HUDEP-2 (cell line): ENCODE measurements around the gene ELANE.

Experiments used
- DNase-seq, 76 experiments: peaks; one replicate each; lab custom pipeline; 2025; ENCODE audit not compliant: unreplicated experiment in 76 of 76; lab: John Stamatoyannopoulos, UW

ELANE gene

GRCh38 chr19:858868-859843, 7.1 kb downstream of the ELANE start, which contains the start of gene CFD:
CFD (plus strand) TSS chr19:859664; CDS start chr19:859690, 26 bp downstream.
- DNase-seq: peak in 1 of 76 experiments; percentile 17

- DNase-seq: no peak
These were observed 9.1 kb downstream of the ELANE start for GRCh38 chr19:861141-861755.

GRCh38 chr19:861756-862580, 9.9 kb downstream of the ELANE start:
- DNase-seq: peak in 65 of 76 experiments; percentile 22 to 94 (median 79)

GRCh38 chr19:862581-863314, 10.6 kb downstream of the ELANE start:
- peak in 57 of 76 experiments; percentile 20 to 86 (median 67) for DNase-seq

- DNase-seq: no peak
These were observed 11.2 kb downstream of the ELANE start for GRCh38 chr19:863315-863620.

GRCh38 chr19:866769-867300, 14.7 kb downstream of the ELANE start:
- DNase-seq: no peak

GRCh38 chr19:867301-867793, 15.2 kb downstream of the ELANE start:
- DNase-seq: no peak

- DNase-seq: no peak
These were observed 15.9 kb downstream of the ELANE start for GRCh38 chr19:867855-868457.

- no peak for DNase-seq
These were observed 16.5 kb downstream of the ELANE start for GRCh38 chr19:868458-869244.

- DNase-seq: no peak
These were observed 17.4 kb downstream of the ELANE start for GRCh38 chr19:869245-870177.

GRCh38 chr19:870314-870713, 18.2 kb downstream of the ELANE start:
- no peak for DNase-seq

GRCh38 chr19:870963-871401, 18.9 kb downstream of the ELANE start:
- no peak for DNase-seq

- DNase-seq: no peak
These were observed 19.6 kb downstream of the ELANE start for GRCh38 chr19:871446-872265.

GRCh38 chr19:872266-872951, 20.3 kb downstream of the ELANE start:
- peak in 72 of 76 experiments; percentile 30 to 96 (median 86) for DNase-seq

GRCh38 chr19:873084-873483, 21.0 kb downstream of the ELANE start:
- DNase-seq: peak in 48 of 76 experiments; percentile 14 to 76 (median 54)

- no peak for DNase-seq
These were observed 21.5 kb downstream of the ELANE start for GRCh38 chr19:873561-874041.
